ENCODE data around the gene GART. TPM values are rescaled to one million over a fixed set of nuclear protein-coding genes. Genes with fewer than 3 reads are reported as not detected.
"Not testable (repeated sequence)": the region's sequence is repeated elsewhere in the genome, so short reads cannot be mapped to it uniquely, and the experiment has no call there.

Gene GART
- total RNA-seq, 1 donor from 2014 or later, result 79.2 TPM

DNA sequence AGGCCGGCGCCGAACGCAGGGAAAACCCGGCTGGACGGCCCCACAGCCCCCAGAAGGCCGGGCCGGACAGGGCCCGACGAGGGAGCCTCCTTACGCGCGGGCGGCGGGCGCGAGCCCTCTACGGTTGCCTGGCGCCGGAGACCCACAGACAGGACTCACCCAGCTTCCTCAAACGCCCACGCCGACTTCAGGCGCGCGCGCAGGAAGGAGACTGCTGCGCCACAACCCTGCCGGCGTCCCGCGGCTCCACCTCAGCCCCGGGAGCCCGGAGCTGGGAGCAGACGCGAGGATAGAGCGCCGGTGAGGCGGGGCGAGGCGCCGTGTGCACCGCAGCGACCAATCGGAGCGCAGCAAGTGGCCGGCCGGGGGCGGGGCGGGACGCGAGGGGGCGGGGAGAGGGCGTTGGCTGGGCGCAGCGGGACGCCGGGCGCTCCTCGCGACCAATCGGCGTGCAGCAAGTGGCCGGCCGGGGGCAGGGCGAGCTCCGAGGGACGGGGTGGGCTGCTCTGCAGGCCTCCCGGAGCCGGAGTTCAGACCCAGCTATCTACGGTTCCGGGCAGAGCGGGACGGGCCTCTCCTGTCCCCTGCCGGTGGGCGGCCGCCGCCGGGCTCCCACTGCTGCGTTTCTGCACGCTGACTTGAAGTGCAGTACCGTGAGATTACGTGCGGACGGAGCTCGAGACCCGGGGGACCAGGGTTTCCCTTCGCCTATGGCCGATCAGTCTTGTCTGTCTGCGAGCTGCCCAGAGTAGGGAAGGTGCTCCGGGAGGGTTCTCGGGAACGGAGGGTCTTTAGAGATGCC lies 62.0 kb downstream of the GART start, which contains the start of gene TMEM50B:
Gene TMEM50B (minus strand): TSS at position 296 of the 802 bp plus-strand sequence. CDS start 11,089 bp downstream, outside the sequence.
- peak within 1 kb of the TSS; percentile 93 for H3K4me3 ChIP-seq (ENCODE audit: low read depth, low read length)
- no peak for DNase-seq (ENCODE audit: low read depth)
- TF ChIP-seq, protein P1, sequence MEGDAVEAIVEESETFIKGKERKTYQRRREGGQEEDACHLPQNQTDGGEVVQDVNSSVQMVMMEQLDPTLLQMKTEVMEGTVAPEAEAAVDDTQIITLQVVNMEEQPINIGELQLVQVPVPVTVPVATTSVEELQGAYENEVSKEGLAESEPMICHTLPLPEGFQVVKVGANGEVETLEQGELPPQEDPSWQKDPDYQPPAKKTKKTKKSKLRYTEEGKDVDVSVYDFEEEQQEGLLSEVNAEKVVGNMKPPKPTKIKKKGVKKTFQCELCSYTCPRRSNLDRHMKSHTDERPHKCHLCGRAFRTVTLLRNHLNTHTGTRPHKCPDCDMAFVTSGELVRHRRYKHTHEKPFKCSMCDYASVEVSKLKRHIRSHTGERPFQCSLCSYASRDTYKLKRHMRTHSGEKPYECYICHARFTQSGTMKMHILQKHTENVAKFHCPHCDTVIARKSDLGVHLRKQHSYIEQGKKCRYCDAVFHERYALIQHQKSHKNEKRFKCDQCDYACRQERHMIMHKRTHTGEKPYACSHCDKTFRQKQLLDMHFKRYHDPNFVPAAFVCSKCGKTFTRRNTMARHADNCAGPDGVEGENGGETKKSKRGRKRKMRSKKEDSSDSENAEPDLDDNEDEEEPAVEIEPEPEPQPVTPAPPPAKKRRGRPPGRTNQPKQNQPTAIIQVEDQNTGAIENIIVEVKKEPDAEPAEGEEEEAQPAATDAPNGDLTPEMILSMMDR (conservative IDR thresholded peaks at IDR 0.05; ENCODE audit: low read depth, low read length), result peak; percentile 34

DNA sequence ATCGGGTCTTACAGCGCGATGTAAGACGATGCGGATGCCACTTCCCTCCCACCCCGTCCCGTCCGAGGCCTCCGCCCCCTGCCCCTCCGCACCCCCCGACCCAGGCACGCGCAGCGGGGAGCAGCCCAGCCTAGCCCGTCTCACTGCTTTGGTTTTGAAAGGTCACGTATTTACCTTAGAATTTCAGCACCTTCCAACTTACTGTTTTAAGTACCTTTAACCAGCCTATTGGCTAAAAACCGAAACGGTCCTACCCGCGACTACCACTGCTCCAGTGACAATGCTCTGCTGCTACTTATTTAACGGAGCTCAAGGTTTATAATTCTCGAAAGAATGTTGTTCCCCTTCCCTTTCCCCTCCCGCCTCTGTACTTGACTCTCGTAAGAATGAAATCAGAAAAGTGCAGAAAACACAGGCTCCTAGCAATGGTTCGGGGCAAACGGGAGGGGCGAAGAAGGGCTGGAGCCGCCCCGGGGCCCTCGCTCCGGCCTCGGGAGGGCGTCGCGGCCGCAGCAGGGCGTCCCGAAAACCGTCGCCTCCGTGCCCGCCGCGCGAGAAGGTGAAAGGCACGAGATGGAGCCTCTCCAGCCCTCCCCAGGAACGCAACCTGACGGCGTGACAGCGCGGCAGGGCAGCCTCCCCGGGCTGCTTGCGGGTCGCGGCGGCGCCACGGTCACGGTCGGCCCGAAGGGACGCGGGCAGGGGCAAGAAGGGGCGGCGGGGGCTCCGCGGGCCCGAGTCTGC lies 62.8 kb downstream of the GART start:
- peak overlapping the region; percentile 93 for H3K4me3 ChIP-seq (ENCODE audit: low read depth, low read length)
- TF ChIP-seq, protein P1 (conservative IDR thresholded peaks at IDR 0.05; ENCODE audit: low read depth, low read length), result peak; percentile 24
- DNase-seq (ENCODE audit: low read depth), result no peak

DNA sequence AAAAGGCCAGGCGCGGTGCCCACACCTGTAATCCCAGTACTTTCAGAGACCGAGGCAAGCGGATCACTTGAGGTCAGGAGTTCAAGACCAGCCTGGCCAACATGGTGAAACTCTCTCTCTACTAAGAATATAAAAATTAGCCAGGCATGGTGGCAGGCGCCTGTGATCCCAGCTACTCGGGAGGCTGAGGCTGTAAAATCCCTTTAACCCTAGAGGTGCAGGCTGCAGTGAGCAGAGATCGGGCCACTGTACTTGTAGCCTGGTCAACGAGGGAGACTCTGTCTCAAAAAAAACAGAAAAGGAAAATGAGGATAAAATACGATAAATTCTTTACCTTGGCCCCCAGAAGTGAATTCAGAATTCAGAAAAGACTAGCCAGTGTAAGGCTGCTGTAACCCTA lies 63.7 kb downstream of the GART start:
- TF ChIP-seq, protein P1 (conservative IDR thresholded peaks at IDR 0.05; ENCODE audit: low read depth, low read length), result no peak
- DNase-seq (ENCODE audit: low read depth), result no peak
- peak overlapping the region; percentile 93 for H3K4me3 ChIP-seq (ENCODE audit: low read depth, low read length)

DNA sequence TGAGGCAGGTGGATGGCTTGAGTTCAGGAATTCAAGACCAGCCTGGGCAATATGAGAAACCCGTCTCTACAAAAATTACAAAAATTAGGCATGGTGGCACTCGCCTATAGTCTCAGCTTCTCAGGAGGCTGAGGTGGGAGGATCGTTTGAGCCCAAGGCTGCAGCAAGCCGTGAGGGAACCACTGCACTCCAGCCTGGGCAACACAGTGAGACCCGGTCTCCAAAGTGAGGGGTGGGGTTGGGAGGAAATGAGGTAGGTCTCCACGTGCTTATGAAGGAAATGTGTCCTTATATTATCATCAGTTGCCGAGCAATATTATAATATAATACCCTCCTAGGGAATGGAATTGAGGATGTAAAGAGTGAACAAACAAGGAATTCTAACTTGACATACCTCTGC lies 64.9 kb downstream of the GART start:
- TF ChIP-seq, protein P1 (conservative IDR thresholded peaks at IDR 0.05; ENCODE audit: low read depth, low read length), result no peak
- H3K4me3 ChIP-seq (ENCODE audit: low read depth, low read length), result no peak overlapping the region
- DNase-seq (ENCODE audit: low read depth), result no peak

DNA sequence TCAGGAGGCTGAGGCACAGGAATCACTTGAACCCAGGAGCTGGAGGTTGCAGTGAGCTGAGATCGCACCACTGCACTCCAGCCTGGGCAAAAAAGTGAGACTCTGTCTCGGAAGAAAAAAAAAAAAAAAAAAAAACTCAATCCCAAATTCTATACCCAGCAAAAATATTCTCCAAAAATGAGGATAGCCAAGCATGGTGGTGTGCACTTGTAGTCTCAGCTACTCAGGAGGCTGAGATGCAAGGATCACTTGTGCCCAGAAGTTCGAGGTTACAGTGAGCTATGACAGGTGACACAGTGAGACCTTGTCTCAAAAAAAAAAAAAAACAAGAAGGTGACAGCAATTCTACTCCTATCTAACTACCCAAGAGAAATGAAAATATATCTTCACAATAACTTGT lies 68.6 kb downstream of the GART start:
- no peak overlapping the region for H3K4me3 ChIP-seq (ENCODE audit: low read depth, low read length)
- DNase-seq (ENCODE audit: low read depth), result no peak
- TF ChIP-seq, protein P1 (conservative IDR thresholded peaks at IDR 0.05; ENCODE audit: low read depth, low read length), result no peak

DNA sequence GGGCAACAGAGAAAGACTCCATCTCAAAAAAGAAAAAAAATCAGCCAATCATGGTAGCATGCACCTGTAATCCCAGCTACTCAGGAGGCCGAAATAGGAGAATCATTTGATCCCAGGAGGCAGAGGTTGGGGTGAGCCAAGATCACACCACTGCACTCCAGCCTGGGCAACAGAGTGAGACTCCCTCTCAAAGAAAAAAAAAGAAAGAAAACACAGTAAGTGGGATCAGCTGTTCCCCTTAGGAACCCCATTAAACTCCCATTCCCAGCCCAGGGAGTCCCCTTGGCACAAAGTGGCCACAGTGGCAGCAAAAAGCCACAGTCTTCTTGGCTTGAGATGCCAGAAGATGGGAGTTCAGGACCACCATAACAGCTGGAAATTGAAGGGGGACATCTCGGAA lies 71.2 kb downstream of the GART start:
- no peak overlapping the region for H3K4me3 ChIP-seq (ENCODE audit: low read depth, low read length)
- DNase-seq (ENCODE audit: low read depth), result no peak
- TF ChIP-seq, protein P1 (conservative IDR thresholded peaks at IDR 0.05; ENCODE audit: low read depth, low read length), result no peak

DNA sequence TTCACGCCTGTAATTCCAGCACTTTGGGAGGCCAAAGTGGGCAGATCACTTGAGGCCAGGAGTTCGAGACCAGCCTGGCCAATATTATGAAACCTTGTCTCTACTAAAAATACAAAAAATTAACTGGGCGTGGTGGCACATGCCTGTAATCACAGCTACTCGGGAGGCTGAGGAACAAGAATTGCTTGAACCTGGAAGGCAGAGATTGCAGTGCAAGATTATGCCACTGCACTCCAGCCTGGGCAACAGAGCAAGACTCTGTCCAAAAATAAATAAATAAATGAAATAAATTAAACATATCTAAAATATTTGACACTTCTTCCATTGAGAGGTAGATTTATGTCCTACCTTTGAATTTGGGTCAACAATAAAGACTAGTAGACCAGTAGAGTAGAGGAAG lies 72.7 kb downstream of the GART start:
- not testable (repeated sequence) for H3K4me3 ChIP-seq (ENCODE audit: low read depth, low read length); DNase-seq (ENCODE audit: low read depth)

Measured in epithelial cell of proximal tubule (primary cell).